Uterus (tissue), 4 donors: ENCODE data around the gene KBTBD8. TPM values are rescaled to one million over a fixed set of nuclear protein-coding genes. Genes with fewer than 3 reads are reported as not detected.

Source experiments
- DNase-seq, 2 donors: peaks; one replicate each; pipeline ENCODE4 v3.0.0-alpha.2; 2019 to 2020
- H3K27ac ChIP-seq, 2 donors: fragments of 200-600 bp; sonication (generic); 1 replicate in 1 of 2; 2 replicates in 1 of 2; pipeline ENCODE4 v1.5.1; 2016 to 2018
- H3K27me3 ChIP-seq, 2 donors: fragments of 200-600 bp; sonication (generic); one replicate each; pipeline ENCODE4 v1.5.1; 2018 to 2019; ENCODE audit warnings: control low read depth in 1 of 2
- H3K36me3 ChIP-seq, 2 donors: fragments of 200-600 bp; sonication (generic); one replicate each; pipeline ENCODE4 v1.5.1; 2019; ENCODE audit warnings: control low read depth in 1 of 2
- H3K4me1 ChIP-seq, 2 donors: fragments of 200-600 bp; sonication (generic); one replicate each; pipeline ENCODE4 v1.5.1; 2018 to 2019; ENCODE audit warnings: control low read depth in 1 of 2
- H3K4me3 ChIP-seq, 2 donors: fragments of 200-600 bp; sonication (generic); 1 replicate in 1 of 2; 2 replicates in 1 of 2; pipeline ENCODE4 v1.5.1; 2018 to 2019; ENCODE audit warnings: mild to moderate bottlenecking in 1 of 2
- H3K9me3 ChIP-seq, 2 donors: fragments of 200-600 bp; sonication (generic); one replicate each; pipeline ENCODE4 v1.5.1; 2019; ENCODE audit warnings: control low read depth in 1 of 2
- POLR2A ChIP-seq, 2 donors: fragments of 450-650 bp; IDR thresholded peaks; one replicate each; pipeline ENCODE4 v1.6.1; 2016; ENCODE audit warnings: antibody characterized with exemption in 2 of 2, mild to moderate bottlenecking in 1 of 2, moderate library complexity in 1 of 2
- intact Hi-C: fragments of 100-400 bp; cut with DNase I; formaldehyde crosslinking; loops from one replicate; pipeline ENCODE4 v1.15.1; 2023; ENCODE audit warnings: low total_unique reads
- total RNA-seq, 4 donors: library from RNA; depleted of rRNA in 3 of 4; stranded (reverse); fragments of >200 nt in 3 of 4; gene quantifications; one replicate each; pipeline versions ENCODE4 v1.1.0 to v1.2.4, GENCODE V29; 2014 to 2023
- TF ChIP-seq, protein P1 (sequence below), 4 experiments: fragments of 200-600 bp in 2 of 4; fragments of 450-650 bp in 2 of 4; sonication (generic) in 2 of 4; IDR thresholded peaks; one replicate each; pipeline ENCODE4 v1.5.1; 2016 to 2019; ENCODE audit warnings: antibody characterized with exemption in 4 of 4, mild to moderate bottlenecking in 2 of 4, moderate library complexity in 1 of 4
- donor health status: DM: yes; HTN: yes; CAD: no.

Gene KBTBD8
- total RNA-seq, 4 donors from 2014 or later, result 0.98 to 2.6 TPM; not detected in 2

DNA sequence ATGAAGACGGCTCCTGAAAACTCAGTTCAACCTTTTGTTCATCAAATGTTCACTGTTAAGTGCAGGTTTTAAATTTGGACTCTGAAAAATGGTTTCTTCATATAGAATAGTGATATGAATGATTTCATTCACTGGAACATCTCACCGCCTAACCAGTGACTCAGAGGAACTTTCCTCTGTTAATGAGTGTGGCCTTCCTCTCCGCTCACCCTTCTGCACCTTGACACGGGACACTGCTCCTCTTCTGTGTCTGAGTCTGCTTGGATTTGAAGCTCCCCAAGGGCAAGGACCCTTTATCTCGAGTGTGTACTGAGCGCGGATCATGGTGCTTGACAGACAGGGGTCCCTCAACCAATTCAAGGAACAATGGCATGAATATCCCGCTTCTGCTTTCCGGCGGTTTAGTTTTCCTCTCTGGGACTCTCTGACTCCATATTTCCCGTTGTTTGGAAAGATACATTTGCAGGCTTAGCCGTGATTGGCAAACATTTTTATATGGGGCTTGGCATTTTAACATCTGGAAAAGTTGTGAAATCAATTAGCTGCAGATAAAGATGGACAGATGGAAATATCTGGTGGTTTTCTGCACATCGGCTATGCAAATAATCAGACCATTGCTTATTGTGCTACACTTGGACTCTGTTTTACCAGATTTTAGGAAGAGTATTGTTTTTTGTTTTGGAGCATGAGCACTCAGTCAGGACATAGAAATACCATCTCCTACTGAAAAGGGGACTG, 20.9 kb downstream of the KBTBD8 start:
- peaks cover 0 to 5% of the 10 kb centered on the region in 2 donors for H3K27me3 ChIP-seq
- TF ChIP-seq POLR2A (IDR thresholded peaks at IDR 0.05), result no peak
- TF ChIP-seq, protein P1, sequence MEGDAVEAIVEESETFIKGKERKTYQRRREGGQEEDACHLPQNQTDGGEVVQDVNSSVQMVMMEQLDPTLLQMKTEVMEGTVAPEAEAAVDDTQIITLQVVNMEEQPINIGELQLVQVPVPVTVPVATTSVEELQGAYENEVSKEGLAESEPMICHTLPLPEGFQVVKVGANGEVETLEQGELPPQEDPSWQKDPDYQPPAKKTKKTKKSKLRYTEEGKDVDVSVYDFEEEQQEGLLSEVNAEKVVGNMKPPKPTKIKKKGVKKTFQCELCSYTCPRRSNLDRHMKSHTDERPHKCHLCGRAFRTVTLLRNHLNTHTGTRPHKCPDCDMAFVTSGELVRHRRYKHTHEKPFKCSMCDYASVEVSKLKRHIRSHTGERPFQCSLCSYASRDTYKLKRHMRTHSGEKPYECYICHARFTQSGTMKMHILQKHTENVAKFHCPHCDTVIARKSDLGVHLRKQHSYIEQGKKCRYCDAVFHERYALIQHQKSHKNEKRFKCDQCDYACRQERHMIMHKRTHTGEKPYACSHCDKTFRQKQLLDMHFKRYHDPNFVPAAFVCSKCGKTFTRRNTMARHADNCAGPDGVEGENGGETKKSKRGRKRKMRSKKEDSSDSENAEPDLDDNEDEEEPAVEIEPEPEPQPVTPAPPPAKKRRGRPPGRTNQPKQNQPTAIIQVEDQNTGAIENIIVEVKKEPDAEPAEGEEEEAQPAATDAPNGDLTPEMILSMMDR (IDR thresholded peaks at IDR 0.05), result no peak
- intact Hi-C loops, result no loop called here

DNA sequence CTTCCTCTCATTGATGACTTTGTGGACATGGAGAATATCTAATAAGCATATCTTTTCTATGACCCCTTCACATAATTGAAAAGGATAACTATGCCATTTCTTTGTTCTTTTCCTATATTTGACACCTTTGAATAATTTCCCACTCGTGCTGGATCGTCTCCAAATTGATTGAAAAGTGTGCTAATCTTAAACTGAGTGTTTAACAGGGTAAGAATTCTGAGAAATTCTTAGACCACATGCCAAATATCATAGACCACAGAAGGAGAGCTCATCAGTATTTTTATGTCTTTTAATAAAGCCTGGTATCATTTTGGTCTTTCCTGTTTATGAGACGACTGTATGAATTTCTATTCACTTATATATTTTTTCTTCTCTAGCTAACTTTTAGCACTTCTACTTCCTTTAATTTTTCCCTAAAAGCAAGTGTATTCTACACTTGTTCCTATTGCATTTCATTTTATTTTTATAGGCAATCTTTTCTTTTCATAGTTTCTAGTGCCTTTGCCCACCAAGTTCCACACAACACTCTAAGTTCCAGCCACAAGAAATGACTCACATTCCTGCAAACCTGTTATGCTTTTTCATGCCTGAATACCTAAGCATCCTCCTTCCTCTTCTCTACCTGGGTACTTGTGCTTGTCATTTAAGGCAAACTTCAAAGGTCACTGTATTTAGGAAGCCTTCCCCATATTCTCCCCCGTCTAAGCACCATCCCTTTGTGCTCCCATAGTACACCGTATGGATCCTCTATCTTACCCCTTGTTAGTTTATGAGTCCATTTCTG, 30.1 kb downstream of the KBTBD8 start:
- no peak overlapping the region for H3K4me3 ChIP-seq
- no peak for DNase-seq
- H3K27me3 ChIP-seq, result no peaks in the 10 kb centered on the region
- no peaks in the 10 kb centered on the region for H3K9me3 ChIP-seq
- intact Hi-C loops, result no loop called here
- H3K27ac ChIP-seq, result no peak overlapping the region
- no peaks in the 10 kb centered on the region for H3K4me1 ChIP-seq
- no peak for TF ChIP-seq POLR2A (IDR thresholded peaks at IDR 0.05)
- TF ChIP-seq, protein P1 (IDR thresholded peaks at IDR 0.05), result no peak
- H3K36me3 ChIP-seq, result no peaks in the 10 kb centered on the region

More for the DNA sequence above, 20.9 kb downstream of the KBTBD8 start:
- H3K9me3 ChIP-seq, result no peaks in the 10 kb centered on the region
- no peaks in the 10 kb centered on the region for H3K36me3 ChIP-seq
- H3K4me3 ChIP-seq, result no peak overlapping the region
- no peaks in the 10 kb centered on the region for H3K4me1 ChIP-seq
- H3K27ac ChIP-seq, result no peak overlapping the region
- no peak for DNase-seq

DNA sequence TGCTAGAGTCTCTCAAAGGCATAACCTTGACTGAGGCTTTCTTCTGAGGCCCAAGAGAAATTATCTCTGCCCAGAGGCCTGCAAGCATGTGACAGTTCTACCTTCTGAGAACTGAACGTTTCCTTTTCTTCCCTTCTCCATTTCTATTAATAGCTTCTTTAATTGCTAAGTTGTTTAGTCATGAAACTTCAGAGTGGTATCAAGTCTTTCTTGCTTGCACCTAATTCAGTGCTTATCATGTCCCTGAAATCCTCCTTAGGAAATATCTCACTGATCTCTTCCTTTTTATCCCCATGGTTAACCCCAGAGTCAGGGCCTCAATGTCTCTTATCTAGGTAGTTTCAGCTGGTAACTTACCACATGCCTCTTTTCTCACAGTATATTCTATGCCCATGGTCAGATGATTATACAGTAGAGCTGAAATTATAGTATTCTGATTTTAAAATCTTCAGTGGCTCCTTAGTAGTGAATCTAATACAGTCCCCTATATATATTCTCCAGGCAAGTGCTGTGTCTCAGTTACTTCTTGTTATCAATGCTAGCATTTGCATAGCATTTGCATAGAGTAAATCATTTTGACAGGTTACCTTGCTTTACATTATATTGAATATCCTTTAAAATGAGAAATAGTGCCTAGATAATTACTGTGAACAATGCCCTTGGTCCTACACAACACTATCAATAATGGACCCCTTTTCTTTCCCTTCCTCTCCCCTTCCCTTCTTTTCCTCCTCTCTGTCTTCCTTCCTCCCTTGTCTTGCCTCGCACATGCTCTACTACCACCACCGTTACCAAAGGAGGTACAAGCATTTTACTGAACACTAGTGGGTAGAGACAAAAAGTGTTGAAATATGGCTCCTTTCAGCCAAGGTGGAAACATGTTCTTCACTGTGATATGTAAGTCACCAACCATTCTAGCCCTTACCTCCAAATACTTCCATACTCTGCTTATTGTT, 33.0 kb downstream of the KBTBD8 start:
- H3K27me3 ChIP-seq, result no peaks in the 10 kb centered on the region
- TF ChIP-seq, protein P1 (IDR thresholded peaks at IDR 0.05), result no peak
- TF ChIP-seq POLR2A (IDR thresholded peaks at IDR 0.05), result no peak
- H3K4me3 ChIP-seq, result no peak overlapping the region
- no peaks in the 10 kb centered on the region for H3K36me3 ChIP-seq
- intact Hi-C loops, result no loop called here
- no peaks in the 10 kb centered on the region for H3K9me3 ChIP-seq
- H3K4me1 ChIP-seq, result no peaks in the 10 kb centered on the region
- H3K27ac ChIP-seq, result no peak overlapping the region
- no peak for DNase-seq

DNA sequence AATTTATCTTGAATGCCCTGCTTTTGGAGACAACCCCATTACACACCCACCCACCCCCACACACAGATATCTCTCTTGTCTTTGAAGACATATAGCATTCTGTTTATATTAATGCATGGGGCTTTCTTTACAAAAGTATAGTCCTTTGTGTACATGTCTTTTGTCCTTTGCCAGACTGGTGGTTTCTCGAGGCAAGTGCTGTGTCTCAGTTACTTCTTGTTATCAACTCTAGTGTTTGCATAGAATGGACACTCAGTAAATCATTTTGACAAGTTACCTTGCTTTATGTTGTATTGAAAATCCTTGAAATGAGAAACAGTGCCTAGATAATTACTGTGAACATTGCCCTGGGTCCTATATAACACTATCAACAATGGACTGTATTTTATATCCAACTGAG, 33.9 kb downstream of the KBTBD8 start:
- H3K27ac ChIP-seq, result no peak overlapping the region
- intact Hi-C loops, result no loop called here
- H3K9me3 ChIP-seq, result no peaks in the 10 kb centered on the region
- H3K27me3 ChIP-seq, result no peaks in the 10 kb centered on the region
- TF ChIP-seq POLR2A (IDR thresholded peaks at IDR 0.05), result no peak
- TF ChIP-seq, protein P1 (IDR thresholded peaks at IDR 0.05), result no peak
- no peaks in the 10 kb centered on the region for H3K4me1 ChIP-seq
- no peak for DNase-seq
- H3K4me3 ChIP-seq, result no peak overlapping the region
- no peaks in the 10 kb centered on the region for H3K36me3 ChIP-seq
